A673 (cell line): ENCODE measurements around the gene ADORA2B. TPM values are rescaled to one million over a fixed set of nuclear protein-coding genes. Genes with fewer than 3 reads are reported as not detected.
"Not testable (repeated sequence)": the region's sequence is repeated elsewhere in the genome, so short reads cannot be mapped to it uniquely, and the experiment has no call there.

ENCODE experiments used
- BruUV-seq: library from RNA; stranded (reverse); fragments of 400-500 nt; replicated peaks from 2 replicates; lab custom pipeline; 2021; lab: Mats Ljungman, UMichigan
- CTCF ChIA-PET: fragments of 300-600 bp; sonication (Branson Sonifier 250); formaldehyde crosslinking; loops from one replicate; lab custom pipeline; 2022; ENCODE audit warnings: antibody characterized with exemption; lab: Charles Lee
- POLR2A ChIA-PET: fragments of 300-600 bp; sonication (Branson Sonifier 250); formaldehyde crosslinking; loops from one replicate; lab custom pipeline; 2022; ENCODE audit warnings: antibody characterized with exemption; ENCODE audit not compliant: low non-redundant PET; lab: Charles Lee
- DNase-seq: peaks from one replicate; pipeline ENCODE4 v3.0.0-alpha.2; 2015; ENCODE audit warnings: low spot score
- H3K27ac ChIP-seq: fragments of 200-600 bp; sonication (generic); 2 replicates; pipeline ENCODE4 v1.5.1; 2016; ENCODE audit warnings: mixed run types, low read depth, mild to moderate bottlenecking, mixed read lengths, antibody characterized with exemption, low read length; ENCODE audit not compliant: poor library complexity, severe bottlenecking
- H3K27me3 ChIP-seq: fragments of 200-600 bp; sonication (generic); replicated peaks from 2 replicates; pipeline ENCODE4 v1.6.1; 2017; ENCODE audit warnings: mixed run types, low read depth, mild to moderate bottlenecking, mixed read lengths, antibody characterized with exemption, low read length; ENCODE audit not compliant: insufficient read depth, poor library complexity
- H3K36me3 ChIP-seq: fragments of 200-600 bp; sonication (generic); 2 replicates; pipeline ENCODE4 v1.6.1; 2016; ENCODE audit warnings: mixed run types, mild to moderate bottlenecking, mixed read lengths, antibody characterized with exemption, low read length; ENCODE audit not compliant: insufficient read depth, poor library complexity, severe bottlenecking
- H3K4me1 ChIP-seq: fragments of 200-600 bp; sonication (generic); 2 replicates; pipeline ENCODE4 v1.6.1; 2017; ENCODE audit warnings: mixed run types, mild to moderate bottlenecking, mixed read lengths, antibody characterized with exemption, low read length; ENCODE audit not compliant: insufficient read depth, poor library complexity, severe bottlenecking
- H3K4me3 ChIP-seq: fragments of 200-600 bp; sonication (generic); 2 replicates; pipeline ENCODE4 v1.5.1; 2016; ENCODE audit warnings: low read depth, mixed run types, mild to moderate bottlenecking, mixed read lengths, low read length; ENCODE audit not compliant: poor library complexity, severe bottlenecking
- H3K9me3 ChIP-seq: fragments of 200-600 bp; sonication (generic); 2 replicates; pipeline ENCODE4 v1.6.1; 2016; ENCODE audit warnings: mixed run types, low read depth, mild to moderate bottlenecking, mixed read lengths, antibody characterized with exemption, low read length; ENCODE audit not compliant: poor library complexity, severe bottlenecking
- CTCF ChIP-seq: fragments of 300-800, 200-600 bp; sonication (generic); conservative IDR thresholded peaks from 2 replicates; pipeline ENCODE4 v1.5.1; 2017; ENCODE audit warnings: low read depth, mild to moderate bottlenecking, antibody characterized with exemption, low read length, moderate library complexity, mixed read lengths
- EZH2 ChIP-seq: fragments of 200-600 bp; sonication (generic); IDR thresholded peaks from 2 replicates; pipeline ENCODE4 v1.6.1; 2017; ENCODE audit warnings: borderline replicate concordance, low read depth, mild to moderate bottlenecking, mixed read lengths, antibody characterized with exemption, low read length; ENCODE audit not compliant: poor library complexity, severe bottlenecking
- intact Hi-C: fragments of 100-400 bp; cut with micrococcal nuclease; formaldehyde crosslinking; loops from one replicate; pipeline ENCODE4 v1.10.0; 2022; ENCODE audit not compliant: unreplicated experiment
- total RNA-seq: library from RNA; stranded (reverse); gene quantifications from 2 replicates; pipeline ENCODE4 v1.2.3, GENCODE V29; 2021

ADORA2B gene
- total RNA-seq, 1 experiment from 2014 or later, result 3.9 TPM

- Histone ChIP-seq H3K36me3 (no peaks in the 10 kb centered on the region), H3K4me3 (no peak overlapping the region), H3K27ac (no peak overlapping the region), H3K9me3 (no peaks in the 10 kb centered on the region), H3K4me1 (no peaks in the 10 kb centered on the region), H3K27me3 (no peaks in the 10 kb centered on the region)
- ChIA-PET POLR2A (no interaction called here), CTCF (no interaction called here)
- DNase-seq, result no peak
- TF ChIP-seq EZH2 (no peak), CTCF (no peak)
- intact Hi-C loops, result no loop called here
- BruUV-seq, result no TSS peak
These were observed 35.4 kb upstream of the ADORA2B start for GRCh38 chr17:15909481-15909991.

- Histone ChIP-seq H3K36me3 (no peaks in the 10 kb centered on the region), H3K27me3 (no peaks in the 10 kb centered on the region), H3K4me3 (no peak overlapping the region), H3K4me1 (no peaks in the 10 kb centered on the region), H3K9me3 (no peaks in the 10 kb centered on the region), H3K27ac (no peak overlapping the region)
- no peak for TF ChIP-seq EZH2
- no TSS peak for BruUV-seq
- intact Hi-C loops, result no loop called here
- ChIA-PET CTCF (no interaction called here), POLR2A (no interaction called here)
- no peak for DNase-seq
These were observed 34.1 kb upstream of the ADORA2B start for GRCh38 chr17:15910791-15911190.

GRCh38 chr17:15911701-15912100 is 33.2 kb upstream of the ADORA2B start:
- H3K27me3 ChIP-seq, H3K4me1 ChIP-seq, H3K9me3 ChIP-seq, H3K4me3 ChIP-seq, H3K27ac ChIP-seq, BruUV-seq, CTCF ChIA-PET, DNase-seq, H3K36me3 ChIP-seq, intact Hi-C loops, POLR2A ChIA-PET: not testable (repeated sequence)

GRCh38 chr17:15912416-15912955 is 32.4 kb upstream of the ADORA2B start:
- no TSS peak for BruUV-seq
- no peaks in the 10 kb centered on the region for H3K4me1 ChIP-seq
- H3K4me3 ChIP-seq, result no peak overlapping the region
- H3K27me3 ChIP-seq, result no peaks in the 10 kb centered on the region
- no peaks in the 10 kb centered on the region for H3K9me3 ChIP-seq
- no peak overlapping the region for H3K27ac ChIP-seq
- DNase-seq, result no peak
- no peak for TF ChIP-seq EZH2
- no peak for TF ChIP-seq CTCF
- intact Hi-C loops, result no loop called here
- H3K36me3 ChIP-seq, result no peaks in the 10 kb centered on the region
- POLR2A ChIA-PET, result no interaction called here
- CTCF ChIA-PET, result no interaction called here
